Astrocyte of the hippocampus (primary cell): ENCODE measurements around the gene HS3ST1.

Experiments used
- DNase-seq: peaks from one replicate; pipeline ENCODE4 v3.0.0; 2011; ENCODE audit warnings: low read depth, low spot score

HS3ST1 gene

DNA sequence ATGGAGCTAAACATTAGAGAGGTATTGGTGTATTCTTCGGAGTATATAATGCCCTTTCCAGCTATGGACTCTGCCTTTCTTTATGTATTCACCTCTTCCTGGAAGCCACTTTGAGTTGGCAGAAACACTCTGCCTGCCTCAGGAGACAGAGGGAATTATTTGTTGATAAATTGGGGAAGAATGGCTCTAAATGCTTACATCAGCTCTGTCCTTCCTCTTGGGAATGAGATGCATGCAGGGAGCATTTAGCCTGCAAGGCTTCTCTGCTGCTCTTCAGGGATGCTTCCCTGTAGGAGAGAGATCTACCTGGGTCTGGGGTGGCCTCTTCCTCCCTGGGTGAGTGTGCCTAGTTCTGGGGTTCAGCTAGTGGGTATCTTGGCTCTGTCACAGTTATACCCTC is 6.9 kb upstream of the HS3ST1 start:
- no peak for DNase-seq

DNA sequence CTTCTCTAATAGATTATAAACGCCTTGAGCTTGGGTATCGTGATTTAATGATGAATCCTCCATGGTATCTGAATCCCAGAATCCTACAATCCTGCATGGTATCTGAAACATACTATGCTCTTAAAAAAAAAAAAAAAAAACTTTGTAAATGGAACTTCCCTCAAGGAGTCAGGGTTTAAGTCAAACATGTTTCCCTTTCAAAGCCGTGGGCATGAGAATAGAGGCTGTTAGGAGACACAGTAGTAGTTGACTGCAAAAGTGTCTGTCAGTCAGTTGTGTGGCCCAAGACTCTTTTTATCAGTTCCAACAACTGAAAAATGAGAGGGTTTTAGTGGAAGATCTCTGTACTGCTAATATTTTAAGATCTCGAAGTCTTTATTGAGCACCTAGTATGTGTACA is 2.4 kb upstream of the HS3ST1 start:
- no peak for DNase-seq

DNA sequence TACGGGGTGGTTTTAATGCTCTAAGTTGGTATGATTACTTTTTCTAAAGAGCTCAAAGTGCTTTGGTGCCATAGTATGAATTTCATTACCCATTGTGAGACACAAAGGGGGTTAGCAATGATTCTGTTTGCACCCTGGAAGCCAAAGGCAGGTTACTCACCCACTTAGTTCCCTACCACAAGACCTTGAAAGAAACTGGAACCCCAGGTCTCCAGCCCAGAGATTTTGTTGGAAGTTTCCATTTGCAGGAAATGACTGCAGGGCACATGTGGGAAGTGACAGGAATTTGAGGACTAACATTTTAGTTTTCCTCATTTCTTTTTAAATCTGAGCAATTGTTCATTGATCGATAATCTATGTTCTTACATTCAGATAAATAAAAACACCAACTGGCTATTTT is 1.8 kb upstream of the HS3ST1 start:
- no peak for DNase-seq

DNA sequence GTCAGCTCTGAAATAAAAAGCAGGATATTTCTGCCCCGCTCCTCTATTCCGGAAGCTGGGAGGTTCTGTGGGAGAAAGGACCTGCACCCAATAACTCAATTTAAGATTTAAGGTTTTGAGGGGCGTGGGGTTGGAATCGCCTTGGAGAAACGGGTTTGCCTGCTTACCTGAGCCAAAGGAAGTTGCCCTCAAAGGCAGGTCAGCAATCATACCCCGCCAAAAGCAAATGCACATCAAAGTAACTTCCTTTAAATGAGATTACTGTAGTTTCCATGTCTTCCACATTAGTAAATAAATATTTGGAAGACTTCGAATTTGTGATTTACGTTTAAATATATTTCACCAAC is 978 bp upstream of the HS3ST1 start:
- no peak for DNase-seq

DNA sequence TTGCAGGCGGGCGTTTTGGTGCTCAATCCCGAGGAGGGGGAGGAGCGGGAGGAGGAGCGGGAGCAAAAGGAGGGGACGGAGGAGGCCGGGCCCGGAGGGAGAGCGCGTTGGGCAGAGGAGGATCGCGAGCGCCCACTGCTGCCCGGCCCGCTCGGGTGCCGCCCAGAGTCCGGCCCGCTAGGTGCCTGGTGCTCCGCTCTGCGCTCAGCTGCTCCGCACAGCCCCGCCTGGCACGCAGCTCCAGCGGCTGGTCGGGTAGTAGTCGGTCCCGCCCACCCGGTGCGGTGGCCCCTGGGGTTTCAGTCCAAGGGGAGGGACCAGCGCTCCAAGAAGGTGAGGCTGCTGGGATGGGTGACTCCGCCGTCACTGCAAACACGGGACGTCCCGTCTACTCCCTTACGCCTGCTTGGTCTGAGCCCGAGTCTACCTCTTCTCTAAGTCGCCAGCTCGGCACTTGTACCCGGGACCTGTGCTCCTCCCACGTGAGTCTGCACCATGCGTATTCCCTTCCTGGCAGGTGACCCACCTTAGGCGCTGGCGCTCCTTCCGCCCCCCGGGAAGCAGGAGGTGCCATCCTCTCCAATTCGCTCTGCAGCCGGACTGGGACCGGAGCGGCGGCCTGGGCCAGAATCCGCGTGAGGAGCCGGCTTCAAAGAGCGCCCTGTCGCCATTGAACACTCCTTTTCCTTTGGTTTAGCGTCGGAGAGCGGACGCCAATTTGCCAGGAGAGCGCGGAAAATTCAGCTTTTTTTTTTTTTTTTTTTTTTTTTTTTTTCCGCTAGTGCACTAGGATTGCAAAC is 405 bp upstream of the HS3ST1 start:
- peak; percentile 87 for DNase-seq

DNA sequence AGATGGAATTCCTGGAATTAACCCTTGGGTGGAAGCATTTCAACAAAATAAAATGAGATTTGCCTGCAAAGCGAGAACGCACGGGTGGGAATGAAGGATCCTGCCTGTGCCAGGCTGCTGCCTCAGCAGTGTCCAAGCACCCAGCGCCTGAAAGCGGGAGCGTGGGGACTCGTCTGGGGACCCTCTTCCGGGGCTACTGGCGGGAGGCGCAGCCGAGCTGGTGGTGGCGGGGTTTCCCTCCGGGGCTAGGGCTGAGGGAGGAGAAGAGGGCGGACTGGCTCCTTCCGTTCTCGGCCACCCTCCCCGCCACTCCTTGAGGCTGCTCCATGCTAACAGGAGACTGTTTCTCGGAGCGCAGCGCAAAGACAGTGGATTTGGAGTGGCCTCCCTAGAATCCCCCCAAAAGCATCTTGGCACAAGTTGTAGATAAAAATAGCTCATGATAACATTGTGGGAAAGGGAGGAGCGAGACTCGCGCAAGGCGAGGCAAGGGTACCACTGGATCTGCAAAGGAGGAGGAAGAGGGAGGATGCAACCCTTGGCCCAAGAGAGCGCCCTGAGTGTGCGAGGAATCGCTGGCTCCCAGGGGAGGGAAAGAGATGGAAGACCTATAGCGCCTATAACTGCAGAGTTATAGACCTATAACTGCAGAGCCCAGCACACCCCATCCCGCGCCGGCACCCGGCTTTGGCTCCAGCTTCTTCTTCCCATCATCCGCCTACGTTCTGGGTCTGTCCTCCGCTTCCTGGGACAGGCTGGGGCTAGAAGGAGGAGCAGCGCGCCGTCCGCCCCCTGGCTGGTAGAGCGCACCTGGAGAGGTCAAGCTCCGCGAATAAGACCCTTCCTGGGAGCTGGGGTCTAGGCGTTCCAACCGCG is 1.3 kb downstream of the HS3ST1 start:
- peak; percentile 23 for DNase-seq

DNA sequence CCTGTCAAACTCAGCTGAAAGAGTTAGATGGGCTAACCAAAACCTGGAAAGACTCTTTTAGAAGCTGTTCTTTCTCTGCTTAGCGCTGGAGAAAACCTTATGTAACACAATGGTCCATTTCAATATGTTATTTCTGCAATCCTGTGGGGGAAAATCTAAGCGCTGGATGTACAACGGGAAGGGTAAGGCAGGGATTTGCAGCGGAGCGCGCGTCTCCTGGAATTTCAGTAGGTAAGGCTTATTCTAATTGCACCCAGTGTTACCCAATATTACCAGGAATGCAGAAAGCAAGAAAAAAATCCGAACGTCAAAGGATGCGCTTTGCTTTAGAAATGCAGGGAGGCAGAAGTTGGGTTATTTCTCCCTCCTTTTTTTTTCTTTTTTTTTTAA is 2.0 kb downstream of the HS3ST1 start:
- DNase-seq = peak; percentile 15

DNA sequence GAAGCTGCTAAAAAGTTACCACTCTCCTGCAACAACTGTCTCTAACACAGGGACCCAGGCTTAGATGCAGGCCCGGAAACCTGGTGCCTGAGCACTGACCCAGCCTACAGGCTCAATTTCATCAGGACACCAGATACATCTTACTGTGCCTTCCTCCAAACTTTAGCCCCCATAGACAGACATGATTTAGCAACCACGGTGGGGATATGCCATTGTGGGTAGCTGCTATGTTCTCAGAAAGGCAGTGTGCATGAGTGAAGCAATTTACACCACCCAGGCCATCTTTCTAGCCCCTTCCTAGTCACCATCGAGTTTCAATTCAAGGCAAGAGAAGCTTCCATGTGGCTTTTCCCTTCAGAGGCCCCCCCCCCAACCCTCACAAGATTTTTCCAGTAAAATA is 2.7 kb downstream of the HS3ST1 start:
- no peak for DNase-seq

DNA sequence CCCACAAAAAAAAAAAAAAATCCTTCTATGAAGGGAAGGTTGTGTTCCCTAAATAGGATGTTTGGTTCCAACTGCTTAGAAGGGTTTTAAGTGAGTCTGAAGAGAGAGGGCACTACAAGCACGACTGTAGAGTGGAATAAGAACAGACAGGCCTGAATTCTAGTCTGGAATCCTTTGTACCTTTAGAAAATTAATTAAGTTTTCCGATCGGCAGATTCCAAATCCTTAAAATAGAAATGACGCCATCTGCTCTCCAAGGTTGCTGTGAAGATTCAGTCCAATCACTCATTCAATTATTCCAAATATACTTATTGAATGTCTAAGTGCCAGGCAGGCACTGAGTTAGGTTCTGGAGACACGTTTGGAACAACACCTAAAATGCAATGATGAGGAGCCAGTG is 3.8 kb downstream of the HS3ST1 start:
- DNase-seq = no peak

DNA sequence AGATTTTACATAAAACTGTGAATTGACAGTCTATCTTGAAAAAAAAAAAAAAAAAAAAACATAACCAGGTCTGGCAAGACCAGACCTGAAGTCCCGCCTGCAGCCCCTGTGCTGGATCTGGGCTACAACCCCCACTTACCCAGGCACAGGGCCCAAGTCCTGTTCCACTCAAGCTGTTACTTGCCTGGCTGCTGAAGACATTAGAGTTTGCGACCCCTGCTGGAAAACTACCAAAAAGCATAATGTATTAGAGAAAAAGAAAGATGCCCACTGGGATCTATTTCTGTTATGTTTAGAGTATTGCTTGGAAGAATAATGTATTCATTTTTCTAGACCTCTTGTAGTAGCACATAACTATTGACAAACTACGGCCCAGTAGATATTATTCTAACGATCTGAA is 4.7 kb downstream of the HS3ST1 start:
- DNase-seq = peak; percentile 42

DNA sequence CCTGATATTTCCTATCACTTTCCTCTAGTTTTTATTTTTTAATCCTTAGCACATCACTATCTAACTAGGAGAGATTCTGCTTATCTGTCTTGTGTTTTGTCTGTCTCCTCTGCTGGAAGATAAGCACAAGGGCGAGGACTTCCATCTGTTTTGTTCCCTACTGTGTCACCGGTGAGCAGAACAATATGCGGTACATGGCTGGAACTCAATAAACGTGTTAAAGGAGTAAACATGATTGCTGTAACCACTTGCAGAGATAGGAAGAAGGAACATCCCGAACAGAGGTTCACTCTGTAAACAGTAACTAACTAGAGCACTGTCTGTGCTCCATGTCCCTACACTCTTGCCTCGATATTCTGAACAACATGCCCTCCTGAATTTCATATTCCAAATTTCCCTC is 5.2 kb downstream of the HS3ST1 start:
- no peak for DNase-seq

DNA sequence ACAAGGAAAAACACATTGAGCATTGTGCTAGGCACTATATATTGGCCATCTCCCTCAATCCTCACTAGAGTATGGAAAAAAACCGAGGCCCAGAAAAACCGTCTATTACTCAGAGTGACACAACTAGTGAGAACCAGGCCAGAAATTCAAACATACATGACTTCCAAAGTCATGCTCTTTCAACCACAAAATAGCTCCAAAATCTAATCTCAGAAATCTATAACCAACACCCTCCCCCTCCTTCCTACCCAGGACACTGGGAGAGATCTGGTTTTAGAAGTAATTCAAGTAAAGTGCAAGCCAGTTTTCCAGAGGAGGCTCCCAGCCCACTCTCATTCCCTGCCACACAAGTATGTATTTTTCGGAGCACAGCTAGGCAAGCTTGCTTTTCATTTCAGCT is 7.6 kb downstream of the HS3ST1 start:
- DNase-seq = no peak

DNA sequence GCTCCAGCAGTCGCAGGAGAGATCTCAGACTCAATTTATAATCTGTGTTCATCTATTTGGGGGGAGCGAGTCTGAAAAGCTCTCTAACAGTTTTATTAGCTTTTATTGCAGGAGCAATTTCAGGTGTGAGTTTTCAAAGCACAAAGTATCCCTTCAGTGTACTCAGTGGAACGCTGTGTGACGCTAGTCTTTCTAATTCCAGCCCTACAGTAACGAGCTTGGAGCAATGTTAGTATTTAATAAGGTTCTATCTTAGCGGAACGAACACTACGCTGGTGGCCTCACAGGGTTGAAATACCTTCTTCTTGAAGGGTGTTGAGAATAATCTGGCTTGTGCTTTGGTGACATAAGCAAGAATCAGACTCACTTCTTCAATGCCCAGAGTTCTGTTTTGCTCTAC is 8.4 kb downstream of the HS3ST1 start:
- no peak for DNase-seq

DNA sequence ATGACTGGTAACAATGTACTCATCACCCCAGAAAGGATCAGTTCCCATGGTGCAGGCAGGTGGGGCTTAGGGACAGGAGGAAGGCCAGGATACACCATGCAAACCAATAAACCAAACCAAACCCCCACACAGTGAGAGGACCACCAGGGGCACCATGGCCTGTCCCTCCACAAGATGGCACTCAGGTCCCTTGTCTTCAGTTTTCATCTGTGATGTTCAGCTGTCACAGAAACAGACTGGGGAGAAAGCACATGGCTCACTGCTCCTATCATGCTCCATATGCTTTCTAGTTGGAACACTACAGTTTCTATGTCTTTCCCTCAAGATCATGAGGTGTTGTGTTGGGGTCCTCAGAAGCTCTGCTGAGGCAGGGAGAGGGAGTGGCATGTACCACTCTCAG is 10.1 kb downstream of the HS3ST1 start:
- DNase-seq = no peak

DNA sequence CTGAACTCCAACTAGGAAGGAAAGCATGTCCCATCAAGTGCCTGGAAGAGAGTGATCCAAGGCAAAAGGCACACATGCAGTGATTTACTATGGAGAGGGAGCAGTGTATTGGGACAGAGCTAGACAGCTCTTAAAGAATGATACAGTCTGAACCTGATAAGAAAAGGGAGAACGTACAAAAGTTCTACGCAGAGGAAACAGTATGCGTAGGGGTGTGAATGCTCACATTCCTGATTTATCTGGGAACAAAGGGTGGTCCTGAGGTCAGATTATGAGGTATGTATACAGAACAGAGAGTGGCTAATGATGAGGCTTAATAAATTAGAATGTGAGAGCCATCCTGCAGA is 12.0 kb downstream of the HS3ST1 start:
- no peak for DNase-seq

DNA sequence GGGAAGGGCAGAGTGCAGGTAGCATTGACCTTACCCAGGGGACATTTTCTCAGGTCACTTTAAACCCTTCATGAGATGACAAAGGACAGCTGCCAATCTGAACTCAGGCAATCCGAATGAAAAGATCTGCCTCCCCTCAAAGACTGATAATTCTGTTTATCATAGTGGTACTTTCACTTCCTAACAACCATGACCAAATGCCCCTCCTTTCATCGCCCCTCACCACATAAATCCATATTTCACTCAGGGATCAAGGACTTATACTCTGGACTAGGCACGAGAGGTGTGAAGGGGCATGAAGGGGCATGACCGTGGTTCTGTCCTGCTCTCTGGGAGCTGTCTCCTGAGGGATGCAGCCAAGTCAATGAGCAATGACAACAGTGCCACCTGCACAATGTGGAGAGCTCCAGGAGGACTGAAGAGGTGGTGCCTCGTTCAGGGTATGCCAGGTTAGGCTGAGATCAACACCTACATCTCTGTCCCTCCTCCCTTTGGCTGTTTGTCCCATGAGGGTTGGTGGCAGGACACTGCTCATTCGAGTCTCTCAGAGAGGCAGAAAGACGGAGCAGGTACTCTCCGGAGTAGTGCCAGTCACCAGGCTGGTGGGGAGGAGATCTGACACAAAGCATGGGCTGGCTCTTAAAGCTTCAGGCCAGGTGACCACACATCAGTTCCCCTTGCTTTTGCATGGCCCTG is 12.5 kb downstream of the HS3ST1 start:
- no peak for DNase-seq

DNA sequence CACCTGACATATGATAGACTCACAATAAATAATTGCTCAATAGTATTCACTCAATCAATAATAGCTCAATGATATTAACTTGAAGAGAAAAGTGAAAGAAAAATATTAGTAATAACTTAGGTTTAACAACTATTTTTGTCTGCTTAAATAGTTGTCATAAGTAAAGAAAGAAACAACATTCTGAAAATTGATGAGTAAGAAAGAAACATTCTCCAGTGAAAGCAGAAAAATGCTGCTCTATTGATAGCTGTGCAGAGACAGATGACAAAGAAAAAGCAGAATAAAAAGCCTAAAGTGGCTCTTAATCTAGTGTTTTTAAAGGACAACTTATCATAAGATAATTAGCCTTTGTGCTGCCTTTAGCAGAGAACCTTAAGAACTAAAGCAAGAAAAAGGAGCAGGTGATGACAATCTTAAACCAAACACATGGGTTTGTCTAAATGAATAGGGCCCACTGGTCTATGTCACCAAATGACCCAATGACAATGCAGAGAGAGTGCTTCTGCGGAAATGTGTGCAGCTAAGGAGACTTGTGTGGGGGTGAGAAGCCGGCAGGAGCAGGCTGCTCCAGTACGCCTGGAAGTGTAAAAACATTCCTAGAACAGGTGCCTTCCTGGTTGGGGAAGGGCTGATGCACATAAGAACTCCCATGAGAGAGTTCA is 13.2 kb downstream of the HS3ST1 start:
- no peak for DNase-seq

DNA sequence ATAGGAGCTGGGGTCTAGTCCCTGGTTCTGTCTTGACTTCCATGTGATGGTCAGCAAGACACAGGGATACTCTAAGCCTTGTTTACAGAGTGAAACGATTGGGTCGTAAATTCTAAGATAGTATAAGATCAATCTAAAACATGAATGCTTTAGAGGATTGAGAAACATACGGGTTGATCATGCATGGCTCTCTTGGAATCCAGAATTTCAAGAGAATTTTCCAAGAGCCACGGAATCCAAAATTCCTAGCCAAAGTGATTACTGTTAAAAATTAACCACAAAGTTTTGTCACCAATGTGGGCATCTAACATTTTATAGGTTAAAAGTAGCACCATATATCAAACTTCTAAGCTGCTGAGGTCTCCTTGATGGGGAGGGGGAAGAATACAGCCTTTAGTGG is 16.5 kb downstream of the HS3ST1 start:
- DNase-seq = no peak

DNA sequence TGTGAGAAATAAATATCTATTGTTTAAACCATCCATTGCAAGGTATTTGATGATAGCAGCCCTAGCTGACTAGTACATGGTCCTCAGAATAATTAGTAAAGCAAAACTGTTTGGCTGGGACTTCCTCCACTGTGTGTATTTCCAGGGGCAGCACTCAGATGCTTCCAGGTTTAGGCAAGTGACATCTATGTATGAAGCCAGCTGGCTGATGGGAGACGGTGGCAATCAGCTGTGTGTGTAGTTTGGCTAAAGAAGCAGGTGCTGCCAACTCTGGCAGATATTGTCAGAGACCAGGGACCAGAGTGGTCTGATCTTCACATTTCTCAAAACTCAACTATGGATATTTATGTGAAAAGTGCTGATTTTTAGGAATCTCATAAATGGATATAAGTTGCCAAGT is 19.1 kb downstream of the HS3ST1 start:
- DNase-seq = no peak

DNA sequence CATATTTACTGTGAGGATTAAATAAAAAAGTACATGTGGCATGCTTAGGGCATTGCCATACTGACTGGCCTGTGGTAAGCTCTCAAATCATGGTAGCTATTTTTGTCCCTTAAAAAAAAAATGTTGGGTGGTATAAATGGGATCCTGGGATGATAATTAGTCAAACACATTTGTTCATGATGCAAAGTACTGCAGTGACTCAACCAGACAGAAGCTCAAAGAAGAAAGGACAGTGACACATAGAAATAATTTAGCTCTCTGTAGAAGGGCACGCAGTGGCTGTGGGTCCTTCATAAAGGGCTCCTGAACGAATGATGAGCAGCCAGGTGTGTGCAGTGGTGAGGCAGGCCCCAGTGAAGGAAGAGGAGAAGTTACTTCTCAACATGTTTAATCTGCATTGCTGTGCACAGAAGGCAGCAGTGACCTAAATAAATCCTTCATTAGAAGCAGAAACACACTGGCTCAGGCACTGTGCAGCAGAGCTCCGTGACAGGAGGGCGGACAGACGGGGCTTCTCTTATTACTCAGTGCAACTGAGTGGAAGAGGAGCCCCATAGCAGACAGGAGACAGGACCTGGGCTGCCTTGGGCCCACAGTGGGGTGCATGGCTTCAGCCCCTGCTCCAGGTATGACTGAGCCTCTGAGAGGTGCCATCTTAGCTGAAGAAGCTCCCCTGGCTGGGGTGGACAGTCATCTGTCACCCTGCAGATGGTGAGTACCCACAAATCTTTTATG is 20.3 kb downstream of the HS3ST1 start:
- no peak for DNase-seq

DNA sequence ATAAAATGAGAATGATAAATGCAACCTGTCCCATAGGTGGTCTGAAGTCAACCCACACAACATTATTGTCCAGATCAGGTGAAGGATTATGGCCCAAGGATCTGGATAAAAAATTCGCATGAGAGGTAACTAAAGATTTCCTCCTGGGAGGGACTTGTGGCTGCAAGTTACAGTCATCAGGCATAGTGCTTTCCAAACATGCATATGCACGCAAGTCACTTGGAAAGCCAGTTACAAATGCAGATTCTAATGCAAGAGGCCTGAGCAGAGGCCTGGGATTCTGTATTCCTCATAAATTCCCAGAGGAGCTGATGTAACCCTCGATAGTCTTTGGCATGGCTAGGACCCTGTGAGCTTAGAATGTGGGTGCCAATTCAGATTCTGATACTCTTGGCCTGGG is 21.1 kb downstream of the HS3ST1 start:
- DNase-seq = no peak

DNA sequence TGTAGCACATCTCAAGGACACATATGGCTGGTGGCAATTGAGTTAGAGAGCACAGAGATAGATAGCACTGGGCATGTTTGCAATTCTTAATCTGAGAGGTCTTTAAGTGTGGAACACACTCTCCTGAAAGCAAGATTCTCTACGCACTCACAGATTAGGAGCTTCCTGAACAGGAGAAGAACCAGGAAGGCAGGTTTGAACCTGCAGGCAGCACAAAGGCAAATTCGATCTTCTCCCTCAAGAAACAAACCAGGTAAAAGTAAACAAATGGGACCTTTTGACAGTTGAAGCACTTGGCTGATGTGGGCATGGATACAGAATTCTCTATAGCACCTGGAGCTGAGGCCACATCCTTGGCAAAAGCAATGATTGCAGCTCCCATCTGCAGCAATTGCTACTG is 24.3 kb downstream of the HS3ST1 start:
- DNase-seq = no peak
